Smooth muscle cell (in vitro differentiated cells): ENCODE measurements around the gene NYAP1. TPM values are rescaled to one million over a fixed set of nuclear protein-coding genes. Genes with fewer than 3 reads are reported as not detected.

Source experiments
- DNase-seq: peaks from one replicate; lab custom pipeline; 2025; ENCODE audit not compliant: unreplicated experiment; lab: John Stamatoyannopoulos, UW
- H2AFZ ChIP-seq: fragments of 200-600 bp; sonication (generic); 2 replicates; pipeline ENCODE4 v1.6.0; 2016; ENCODE audit warnings: antibody characterized with exemption, low read depth, mild to moderate bottlenecking
- H3F3A ChIP-seq: fragments of 200-600 bp; sonication (generic); 2 replicates; pipeline ENCODE4 v1.6.0; 2017; ENCODE audit warnings: antibody characterized with exemption, low read depth
- H3K27ac ChIP-seq: fragments of 200-600 bp; sonication (generic); 2 replicates; pipeline ENCODE4 v1.5.1; 2016; ENCODE audit warnings: low read depth, mild to moderate bottlenecking
- H3K27me3 ChIP-seq: fragments of 200-600 bp; sonication (generic); 2 replicates; pipeline ENCODE4 v1.6.1; 2016; ENCODE audit warnings: low read depth, mild to moderate bottlenecking
- H3K36me3 ChIP-seq: fragments of 200-600 bp; sonication (generic); 2 replicates; pipeline ENCODE4 v1.5.1; 2016; ENCODE audit warnings: low read depth
- H3K4me1 ChIP-seq: fragments of 200-600 bp; sonication (generic); 2 replicates; pipeline ENCODE4 v1.5.1; 2016; ENCODE audit warnings: low read depth
- H3K4me2 ChIP-seq: fragments of 200-600 bp; sonication (generic); 2 replicates; pipeline ENCODE4 v1.6.0; 2016; ENCODE audit warnings: mild to moderate bottlenecking
- H3K4me3 ChIP-seq: fragments of 200-600 bp; sonication (generic); 2 replicates; pipeline ENCODE4 v1.5.1; 2016; ENCODE audit warnings: mild to moderate bottlenecking
- H3K79me2 ChIP-seq: fragments of 200-600 bp; sonication (generic); 2 replicates; pipeline ENCODE4 v1.6.0; 2016; ENCODE audit warnings: low read depth, mild to moderate bottlenecking
- H3K9ac ChIP-seq: fragments of 200-600 bp; sonication (generic); 2 replicates; pipeline ENCODE4 v1.6.0; 2016; ENCODE audit warnings: low read depth
- H3K9me3 ChIP-seq: fragments of 200-600 bp; sonication (generic); replicated peaks from 2 replicates; pipeline ENCODE4 v1.5.1; 2016; ENCODE audit warnings: low read depth
- H4K20me1 ChIP-seq: fragments of 200-600 bp; sonication (generic); 2 replicates; pipeline ENCODE4 v1.6.0; 2016; ENCODE audit warnings: low read depth
- WGBS: methylation state at CpG from one replicate; pipeline ENCODE4 v1.1.7; 2016; ENCODE audit warnings: low lambda C conversion rate; 5-methylcytosine and 5-hydroxymethylcytosine counted together
- polyA plus RNA-seq: library from polyadenylated mRNA; unstranded; fragments of >200 nt; fragmentation: Nextera tagmentation; extraction: Ambion mirVana; gene quantifications from 2 replicates; pipeline ENCODE4 v1.2.1, GENCODE V29; 2016
- total RNA-seq: library from RNA; depleted of rRNA; stranded (reverse); fragments of >200 nt; gene quantifications from 2 replicates; pipeline ENCODE4 v1.2.3, GENCODE V29; 2014
- TF ChIP-seq, protein P1 (sequence below): fragments of 200-600 bp; sonication (generic); IDR thresholded peaks from 2 replicates; pipeline ENCODE4 v1.5.1; 2017; ENCODE audit warnings: borderline replicate concordance, mild to moderate bottlenecking, antibody characterized with exemption; ENCODE audit not compliant: insufficient read depth, poor library complexity, severe bottlenecking

The NYAP1 gene
- total and polyA plus RNA-seq, 2 experiments from 2014 or later, result 2.3 TPM; not detected in 1

DNA sequence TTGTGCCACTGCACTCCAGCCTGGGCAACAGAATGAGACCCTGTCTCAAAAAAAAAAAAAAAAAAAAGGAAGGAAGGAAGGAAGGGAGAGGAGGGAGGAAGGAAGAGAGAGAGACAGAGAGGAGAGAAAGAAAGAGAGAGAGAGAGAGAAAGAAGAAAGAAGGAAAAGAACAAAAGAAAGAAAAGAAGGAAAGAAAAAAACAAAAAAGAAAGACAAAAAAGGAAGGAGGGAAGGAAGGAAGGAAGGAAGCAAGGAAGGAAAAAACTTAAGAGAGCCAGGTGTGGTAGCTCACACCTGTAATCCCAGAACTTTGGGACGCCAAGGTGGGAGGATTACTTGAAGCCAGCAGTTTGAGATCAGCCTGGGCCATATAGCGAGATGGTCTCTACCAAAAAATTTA, 18.9 kb upstream of the NYAP1 start:
- 93% methylated on average over 2 of the region's 2 CpGs for WGBS
- no peak overlapping the region for H3K4me2 ChIP-seq
- DNase-seq, result no peak

DNA sequence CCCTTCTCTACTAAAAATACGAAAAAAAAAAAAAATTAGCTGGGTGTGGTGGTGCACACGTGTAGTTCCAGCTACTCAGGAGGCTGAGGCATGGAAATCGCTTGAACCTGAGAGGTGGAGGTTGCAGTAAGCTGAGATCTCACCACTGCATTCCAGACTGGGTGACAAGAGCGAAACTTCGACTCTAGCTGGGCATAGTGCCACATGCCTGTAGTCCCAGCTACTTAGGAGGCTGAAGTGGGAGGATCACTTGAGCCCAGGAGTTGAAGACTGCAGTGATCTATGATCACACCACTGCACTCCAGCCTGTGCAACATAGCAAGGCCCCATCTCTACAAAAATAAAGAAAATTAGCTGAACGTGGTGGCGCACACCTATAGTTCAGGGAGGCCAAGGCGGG, 18.4 kb upstream of the NYAP1 start:
- Histone ChIP-seq H3K27ac (no peak overlapping the region), H3K4me2 (no peak overlapping the region), H3K27me3 (no peaks in the 10 kb centered on the region), H3K4me3 (no peak overlapping the region), H3F3A (no peaks in the 10 kb centered on the region), H3K9ac (no peak overlapping the region), H3K4me1 (no peaks in the 10 kb centered on the region), H3K36me3 (no peaks in the 10 kb centered on the region), H4K20me1 (peaks cover 21% of the 10 kb centered on the region), H3K9me3 (no peaks in the 10 kb centered on the region), H3K79me2 (no peaks in the 10 kb centered on the region), H2AFZ (no peak overlapping the region)
- DNase-seq, result no peak
- 87% methylated on average over 8 of the region's 8 CpGs for WGBS
- TF ChIP-seq, protein P1, sequence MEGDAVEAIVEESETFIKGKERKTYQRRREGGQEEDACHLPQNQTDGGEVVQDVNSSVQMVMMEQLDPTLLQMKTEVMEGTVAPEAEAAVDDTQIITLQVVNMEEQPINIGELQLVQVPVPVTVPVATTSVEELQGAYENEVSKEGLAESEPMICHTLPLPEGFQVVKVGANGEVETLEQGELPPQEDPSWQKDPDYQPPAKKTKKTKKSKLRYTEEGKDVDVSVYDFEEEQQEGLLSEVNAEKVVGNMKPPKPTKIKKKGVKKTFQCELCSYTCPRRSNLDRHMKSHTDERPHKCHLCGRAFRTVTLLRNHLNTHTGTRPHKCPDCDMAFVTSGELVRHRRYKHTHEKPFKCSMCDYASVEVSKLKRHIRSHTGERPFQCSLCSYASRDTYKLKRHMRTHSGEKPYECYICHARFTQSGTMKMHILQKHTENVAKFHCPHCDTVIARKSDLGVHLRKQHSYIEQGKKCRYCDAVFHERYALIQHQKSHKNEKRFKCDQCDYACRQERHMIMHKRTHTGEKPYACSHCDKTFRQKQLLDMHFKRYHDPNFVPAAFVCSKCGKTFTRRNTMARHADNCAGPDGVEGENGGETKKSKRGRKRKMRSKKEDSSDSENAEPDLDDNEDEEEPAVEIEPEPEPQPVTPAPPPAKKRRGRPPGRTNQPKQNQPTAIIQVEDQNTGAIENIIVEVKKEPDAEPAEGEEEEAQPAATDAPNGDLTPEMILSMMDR, result no peak

More for the DNA sequence above, 18.9 kb upstream of the NYAP1 start:
- Histone ChIP-seq H4K20me1 (peaks cover 15% of the 10 kb centered on the region), H3K27ac (no peak overlapping the region), H3K4me3 (no peak overlapping the region), H3K79me2 (no peaks in the 10 kb centered on the region), H3F3A (no peaks in the 10 kb centered on the region), H3K9ac (no peak overlapping the region), H3K9me3 (no peaks in the 10 kb centered on the region), H3K36me3 (no peaks in the 10 kb centered on the region), H3K27me3 (no peaks in the 10 kb centered on the region), H2AFZ (no peak overlapping the region), H3K4me1 (no peaks in the 10 kb centered on the region)
- TF ChIP-seq, protein P1, result no peak

DNA sequence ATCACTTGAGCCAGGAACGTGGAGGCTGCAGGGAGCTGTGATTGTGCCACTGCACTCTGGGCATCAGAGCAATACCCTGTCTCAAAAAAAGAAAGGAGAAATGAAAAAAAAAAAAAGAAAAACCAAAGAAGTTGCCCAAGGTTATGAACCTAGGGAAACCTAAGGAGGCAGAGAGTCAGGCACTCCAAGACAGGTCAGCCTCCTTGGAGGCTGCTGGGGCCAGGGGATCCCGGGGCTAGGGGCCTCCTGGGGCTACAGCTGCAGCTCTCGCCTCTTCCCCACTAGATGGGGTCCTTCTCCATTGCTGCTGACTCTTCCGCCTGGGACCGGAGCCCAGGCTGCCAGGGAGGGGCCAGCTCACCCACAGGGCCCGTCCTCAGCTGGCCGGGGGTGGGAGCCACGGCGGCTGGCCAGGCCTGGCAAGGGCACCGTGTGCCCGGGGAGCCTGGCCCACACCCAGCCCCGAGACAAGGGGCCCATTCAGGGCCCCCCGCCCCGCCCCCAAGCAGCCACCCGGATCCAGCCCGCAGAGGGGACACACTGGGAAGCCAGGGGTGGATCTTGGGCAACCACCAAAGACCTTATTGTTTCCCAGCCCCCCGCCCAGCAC, 17.9 kb upstream of the NYAP1 start:
- Histone ChIP-seq H3K27me3 (no peaks in the 10 kb centered on the region), H3K4me3 (no peak overlapping the region), H3K4me2 (peak overlapping the region; percentile 59), H3K79me2 (no peaks in the 10 kb centered on the region), H3K27ac (no peak overlapping the region), H3K36me3 (no peaks in the 10 kb centered on the region), H3F3A (no peaks in the 10 kb centered on the region), H3K9ac (no peak overlapping the region), H3K9me3 (no peaks in the 10 kb centered on the region), H4K20me1 (peaks cover 26% of the 10 kb centered on the region), H3K4me1 (no peaks in the 10 kb centered on the region), H2AFZ (no peak overlapping the region)
- TF ChIP-seq, protein P1, result peak; percentile 43
- DNase-seq, result peak; percentile 12
- 20% methylated on average over 6 of the region's 17 CpGs for WGBS
